HepG2 (cell line): Measurements from ENCODE around the gene ASIC2. TPM values are rescaled to one million over a fixed set of nuclear protein-coding genes. Genes with fewer than 3 reads are reported as not detected.

Source experiments
- ATAC-seq: fragments of 200-7000 bp; cut with Tn5 transposase; 3 replicates; pipeline ENCODE4 v1.9.1; 2020; ENCODE audit warnings: mild to moderate bottlenecking, moderate library complexity
- BruUV-seq: library from RNA; stranded (reverse); fragments of 400-500 nt; replicated peaks from 2 replicates; lab custom pipeline; 2021; lab: Mats Ljungman, UMichigan
- CTCF ChIA-PET: fragments of 300-600 bp; formaldehyde crosslinking; extraction: SDS; loops from one replicate; lab custom pipeline; 2021; ENCODE audit warnings: low total read pairs, inconsistent platforms, low intra/inter-chr PET ratio; lab: Yijun Ruan, JAX
- POLR2A ChIA-PET: fragments of 350-600 bp; sonication (Branson Sonifier 250); formaldehyde crosslinking; loops from one replicate; lab custom pipeline; 2020; ENCODE audit warnings: antibody characterized with exemption, inconsistent platforms; lab: Yijun Ruan, JAX
- DNase-seq: peaks from one replicate; pipeline ENCODE4 v3.0.0-alpha.2; 2015; ENCODE audit warnings: low spot score
- FAIRE-seq: peaks from 3 replicates; lab custom pipeline; 2011; peaks lifted over from hg19 to GRCh38; lab: Jason Lieb, UNC
- H2AFZ ChIP-seq: one replicate; pipeline ENCODE4 v1.6.1; 2011; ENCODE audit warnings: low read length, inconsistent platforms
- H3K27ac ChIP-seq: fragments of 300-600 bp; 3 replicates; pipeline ENCODE4 v1.8.0; 2011; ENCODE audit warnings: mixed run types, mild to moderate bottlenecking, mixed read lengths, low read length, inconsistent platforms; ENCODE audit not compliant: insufficient read depth; ENCODE audit errors: extremely low read length
- H3K27me3 ChIP-seq, 2 experiments: fragments of 200-600 bp in 1 of 2; 2 replicates in 1 of 2; 3 replicates in 1 of 2; pipeline versions ENCODE4 v1.6.0 to v1.8.0; 2011; ENCODE audit warnings: low read length in 2 of 2, mild to moderate bottlenecking in 2 of 2, moderate library complexity in 2 of 2, inconsistent platforms in 1 of 2; ENCODE audit not compliant: insufficient read depth in 2 of 2, control insufficient read depth in 1 of 2
- H3K36me3 ChIP-seq, 2 experiments: fragments of 200-600 bp in 1 of 2; replicated peaks in 1 of 2; 2 replicates in 1 of 2; 3 replicates in 1 of 2; pipeline versions ENCODE4 v1.5.1 to v1.8.0; 2011; ENCODE audit warnings: low read length in 2 of 2, inconsistent platforms in 1 of 2; ENCODE audit not compliant: insufficient read depth in 2 of 2, control insufficient read depth in 1 of 2
- H3K4me1 ChIP-seq: 2 replicates; pipeline ENCODE4 v1.5.1; 2012; ENCODE audit warnings: low read length, inconsistent platforms; ENCODE audit not compliant: insufficient read depth
- H3K4me2 ChIP-seq: 2 replicates; pipeline ENCODE4 v1.6.0; 2011; ENCODE audit warnings: low read depth, low read length, inconsistent platforms
- H3K4me3 ChIP-seq, 3 experiments: fragments of 200-600 bp in 1 of 3; sonication (generic), shearing (Covaris generic) in 1 of 3; replicated peaks in 1 of 3; 2 replicates each; pipeline ENCODE4 v1.5.1; 2011 to 2016; ENCODE audit warnings: low read length in 3 of 3, inconsistent platforms in 2 of 3, low read depth in 2 of 3, mild to moderate bottlenecking in 2 of 3, control low read depth in 1 of 3, mixed read lengths in 1 of 3; ENCODE audit not compliant: insufficient read depth in 1 of 3
- H3K79me2 ChIP-seq: one replicate; pipeline ENCODE4 v1.6.1; 2011; ENCODE audit warnings: low read length, inconsistent platforms; ENCODE audit not compliant: insufficient read depth
- H3K9ac ChIP-seq: 2 replicates; pipeline ENCODE4 v1.6.0; 2011; ENCODE audit warnings: mild to moderate bottlenecking, low read depth, low read length, inconsistent platforms; ENCODE audit not compliant: insufficient read depth
- H3K9me3 ChIP-seq: 2 replicates; pipeline ENCODE4 v1.5.1; 2012; ENCODE audit warnings: mild to moderate bottlenecking, low read length
- H4K20me1 ChIP-seq: 2 replicates; pipeline ENCODE4 v1.6.0; 2011; ENCODE audit warnings: inconsistent platforms, mild to moderate bottlenecking, low read length, moderate library complexity; ENCODE audit not compliant: insufficient read depth
- ATF1 ChIP-seq: IDR thresholded peaks from 2 replicates; pipeline ENCODE4 v1.6.1; 2016; ENCODE audit warnings: mild to moderate bottlenecking, control low read depth
- CBFB ChIP-seq: sonication (generic); formaldehyde crosslinking; IDR thresholded peaks from 2 replicates; pipeline ENCODE4 v1.4.0; 2020; ENCODE audit warnings: missing genetic modification reagents
- HIVEP1 ChIP-seq: sonication (generic); formaldehyde crosslinking; IDR thresholded peaks from 2 replicates; pipeline ENCODE4 v1.4.0; 2020; ENCODE audit warnings: mild to moderate bottlenecking, missing genetic modification reagents
- KDM2A ChIP-seq: sonication (generic); formaldehyde crosslinking; IDR thresholded peaks from 2 replicates; pipeline ENCODE4 v1.4.0; 2020; ENCODE audit warnings: low read depth, missing genetic modification reagents, borderline replicate concordance
- NCOA1 ChIP-seq: sonication (generic); formaldehyde crosslinking; IDR thresholded peaks from 2 replicates; pipeline ENCODE4 v1.9.0; 2021; ENCODE audit warnings: missing genetic modification reagents
- PRPF4 ChIP-seq: fragments of 200-400 bp; formaldehyde crosslinking; IDR thresholded peaks from 2 replicates; pipeline ENCODE4 v1.6.1; 2016; ENCODE audit warnings: low read length, low read depth; ENCODE audit not compliant: poor library complexity, severe bottlenecking
- RCOR2 ChIP-seq: IDR thresholded peaks from 2 replicates; pipeline ENCODE4 v1.6.1; 2016; ENCODE audit warnings: missing biosample characterization, missing genetic modification reagents
- SIX4 ChIP-seq: sonication (generic); formaldehyde crosslinking; IDR thresholded peaks from 2 replicates; pipeline ENCODE4 v1.4.0; 2020; ENCODE audit warnings: missing genetic modification reagents
- SMYD3 ChIP-seq: sonication (generic); formaldehyde crosslinking; IDR thresholded peaks from 2 replicates; pipeline ENCODE4 v1.8.1; 2023; ENCODE audit warnings: mild to moderate bottlenecking, missing genetic modification reagents
- ZNF12 ChIP-seq: sonication (generic); formaldehyde crosslinking; IDR thresholded peaks from 2 replicates; pipeline ENCODE4 v1.5.0; 2020; ENCODE audit warnings: missing genetic modification reagents
- ZNF432 ChIP-seq: sonication (generic); formaldehyde crosslinking; IDR thresholded peaks from 2 replicates; pipeline ENCODE4 v1.5.0; 2020; ENCODE audit warnings: missing genetic modification reagents, mild to moderate bottlenecking, borderline replicate concordance
- ZNF83 ChIP-seq: sonication (generic); formaldehyde crosslinking; IDR thresholded peaks from 2 replicates; pipeline ENCODE4 v1.4.0; 2020; ENCODE audit warnings: missing genetic modification reagents, mild to moderate bottlenecking, borderline replicate concordance
- WGBS: methylation state at CpG from one replicate; pipeline ENCODE4 v1.1.6; 2017; ENCODE audit warnings: low lambda C conversion rate; 5-methylcytosine and 5-hydroxymethylcytosine counted together
- in situ Hi-C: cut with HindIII; loops from 2 replicates; pipeline ENCODE4 v1.10.0; 2017; ENCODE audit warnings: low pct_unique_long_range_greater_than_20kb; ENCODE audit not compliant: extremely low pct_ligation_motif_present
- intact Hi-C: fragments of 100-400 bp; cut with micrococcal nuclease; formaldehyde crosslinking; loops from one replicate; pipeline ENCODE4 v1.10.0; 2022; ENCODE audit not compliant: unreplicated experiment
- polyA plus RNA-seq, 8 experiments: library from polyadenylated mRNA; depleted of rRNA in 3 of 8; stranded (reverse) in 7 of 8; unstranded in 1 of 8; fragments of >200 nt; fragmentation: Illumina TruSeq in 4 of 8; extraction: Trizol in 4 of 8; gene quantifications; 2 replicates each; pipeline versions ENCODE4 v1.2.1 to v1.2.3, GENCODE V29; 2011 to 2016; ENCODE audit warnings: low read depth in 4 of 8, missing spikeins in 1 of 8, mixed read lengths in 1 of 8; ENCODE audit not compliant: insufficient read depth in 1 of 8
- total RNA-seq, 5 experiments: library from RNA; depleted of rRNA; stranded (reverse); fragments of >200 nt; fragmentation: Illumina TruSeq; extraction: Trizol; gene quantifications; 2 replicates each; pipeline ENCODE4 v1.2.3, GENCODE V29; 2016; ENCODE audit warnings: low read depth in 1 of 5
- TF ChIP-seq, protein P1 (sequence below): sonication (generic); formaldehyde crosslinking; IDR thresholded peaks from 2 replicates; pipeline ENCODE4 v1.8.0; 2022; ENCODE audit warnings: mild to moderate bottlenecking, missing genetic modification reagents, moderate library complexity
- TF ChIP-seq, protein P2 (sequence below): sonication (generic); formaldehyde crosslinking; IDR thresholded peaks from 2 replicates; pipeline ENCODE4 v1.9.0; 2021; ENCODE audit warnings: missing genetic modification reagents, mild to moderate bottlenecking, borderline replicate concordance

Gene ASIC2
- total and polyA plus RNA-seq, 2 of the 13 experiments (the other 11 are each of a cell fraction or from before 2014, with no cell fraction given) = not detected

DNA sequence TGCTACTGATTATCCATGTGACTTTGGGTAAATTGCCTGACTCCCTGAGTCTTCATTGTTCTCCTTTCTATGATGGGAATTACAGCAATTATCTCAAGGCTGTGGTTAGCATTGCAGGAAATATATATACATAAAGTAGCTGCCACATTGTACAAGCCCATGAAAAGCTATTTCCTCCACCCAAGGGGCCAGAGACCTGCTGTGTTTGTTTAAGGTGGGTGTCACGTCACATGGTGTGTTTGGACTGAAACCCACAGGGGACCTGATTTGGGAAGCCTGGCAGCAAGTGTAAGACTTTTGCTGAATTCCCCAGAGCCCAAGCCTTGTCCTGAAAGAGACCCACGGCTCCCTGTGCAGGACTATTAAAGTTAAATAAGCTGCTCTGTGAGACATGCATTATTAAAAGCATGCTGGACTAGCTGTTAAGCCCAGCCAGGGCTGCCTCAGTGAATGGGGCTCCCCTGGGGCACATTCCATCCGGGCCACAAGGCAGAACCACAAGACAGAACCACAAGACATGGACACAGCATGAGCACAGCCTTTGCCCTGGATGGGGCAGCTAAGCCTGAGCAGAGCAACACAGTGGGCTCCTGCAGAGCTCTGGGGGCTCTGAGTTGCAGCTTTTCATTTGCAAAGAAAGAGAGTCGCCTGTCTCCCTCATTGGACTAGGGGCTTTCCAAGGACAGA lies 152.5 kb downstream of the ASIC2 start:
- Histone ChIP-seq H3K36me3 (no peaks in the 10 kb centered on the region), H3K9me3 (no peaks in the 10 kb centered on the region), H3K27me3 (no peaks in the 10 kb centered on the region), H3K27ac (no peak overlapping the region), H3K4me1 (no peaks in the 10 kb centered on the region), H2AFZ (no peak overlapping the region), H4K20me1 (no peaks in the 10 kb centered on the region), H3K4me3 (no peak overlapping the region), H3K4me2 (no peak overlapping the region)
- DNase-seq (no peak), FAIRE-seq (no peak), ATAC-seq (no peak)
- ChIA-PET CTCF (no interaction called here), POLR2A (no interaction called here)
- intact Hi-C loops = no loop called here
- in situ Hi-C loops = no loop called here
- WGBS = 7% methylated on average over 3 of the region's 4 CpGs
- BruUV-seq = no TSS peak
- no peak for TF ChIP-seq CBFB (CRISPR knock-in tag)
- TF ChIP-seq NCOA1 = no peak
- no peak for TF ChIP-seq RCOR2
- TF ChIP-seq ZNF12 = no peak
- no peak for TF ChIP-seq HIVEP1
- TF ChIP-seq, all 625 proteins: peak for 0
- Histone ChIP-seq H3K9ac (no peak overlapping the region), H3K79me2 (no peaks in the 10 kb centered on the region)

DNA sequence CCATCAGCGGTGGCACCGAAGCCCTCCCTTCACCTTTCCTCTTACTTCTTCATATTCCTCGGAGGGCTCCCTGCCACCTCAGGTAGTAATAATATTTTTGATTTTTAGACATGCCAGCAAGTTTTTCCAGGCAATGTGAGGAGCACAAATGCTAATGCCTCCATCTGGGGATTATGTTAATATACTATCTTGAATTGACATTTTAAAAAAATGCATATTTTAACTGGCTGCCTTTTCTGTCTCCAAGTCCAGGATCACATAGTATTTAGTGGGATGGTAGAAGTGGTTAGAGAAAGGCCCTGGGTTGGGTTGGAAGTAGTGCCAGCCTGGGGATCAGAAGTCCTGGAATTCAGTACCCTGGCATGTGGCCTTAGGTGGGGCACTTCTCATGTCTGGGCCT lies 154.5 kb downstream of the ASIC2 start:
- ATAC-seq = no peak
- Histone ChIP-seq H3K9ac (no peak overlapping the region), H3K4me2 (no peak overlapping the region), H3K27me3 (peaks cover 0 to 3% of the 10 kb centered on the region in 2 experiments; a peak in 1 of 5 replicates), H4K20me1 (no peaks in the 10 kb centered on the region), H3K4me3 (no peak overlapping the region), H3K36me3 (no peaks in the 10 kb centered on the region), H3K79me2 (no peaks in the 10 kb centered on the region), H2AFZ (no peak overlapping the region)
- no TSS peak for BruUV-seq
- no peak for DNase-seq
- FAIRE-seq = no peak
- CTCF ChIA-PET = no interaction called here
- intact Hi-C loops = no loop called here
- TF ChIP-seq, protein P1, sequence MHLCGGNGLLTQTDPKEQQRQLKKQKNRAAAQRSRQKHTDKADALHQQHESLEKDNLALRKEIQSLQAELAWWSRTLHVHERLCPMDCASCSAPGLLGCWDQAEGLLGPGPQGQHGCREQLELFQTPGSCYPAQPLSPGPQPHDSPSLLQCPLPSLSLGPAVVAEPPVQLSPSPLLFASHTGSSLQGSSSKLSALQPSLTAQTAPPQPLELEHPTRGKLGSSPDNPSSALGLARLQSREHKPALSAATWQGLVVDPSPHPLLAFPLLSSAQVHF = no peak
- TF ChIP-seq KDM2A (CRISPR knock-in tag) = no peak
- TF ChIP-seq ZNF432 (CRISPR knock-in tag) = no peak
- no peak for TF ChIP-seq SMYD3
- no peak for TF ChIP-seq ATF1 (CRISPR knock-in tag)
- TF ChIP-seq ZNF83 = no peak
- TF ChIP-seq, protein P2, sequence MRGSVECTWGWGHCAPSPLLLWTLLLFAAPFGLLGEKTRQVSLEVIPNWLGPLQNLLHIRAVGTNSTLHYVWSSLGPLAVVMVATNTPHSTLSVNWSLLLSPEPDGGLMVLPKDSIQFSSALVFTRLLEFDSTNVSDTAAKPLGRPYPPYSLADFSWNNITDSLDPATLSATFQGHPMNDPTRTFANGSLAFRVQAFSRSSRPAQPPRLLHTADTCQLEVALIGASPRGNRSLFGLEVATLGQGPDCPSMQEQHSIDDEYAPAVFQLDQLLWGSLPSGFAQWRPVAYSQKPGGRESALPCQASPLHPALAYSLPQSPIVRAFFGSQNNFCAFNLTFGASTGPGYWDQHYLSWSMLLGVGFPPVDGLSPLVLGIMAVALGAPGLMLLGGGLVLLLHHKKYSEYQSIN (CRISPR knock-in tag) = no peak
- no peak for TF ChIP-seq SIX4 (CRISPR knock-in tag)
- TF ChIP-seq PRPF4 = no peak
- TF ChIP-seq, all 625 proteins: peak for 0
- 0% methylated on average over 3 of the region's 3 CpGs for WGBS
- in situ Hi-C loops = no loop called here
- no peaks in the 10 kb centered on the region for H3K9me3 ChIP-seq
- H3K27ac ChIP-seq = no peak overlapping the region
- no peaks in the 10 kb centered on the region for H3K4me1 ChIP-seq
- POLR2A ChIA-PET = no interaction called here
